Smooth muscle cell (in vitro differentiated cells): ENCODE data around the gene PPP6R3. TPM values are rescaled to one million over a fixed set of nuclear protein-coding genes. Genes with fewer than 3 reads are reported as not detected.

ENCODE experiments used
- DNase-seq: peaks from one replicate; lab custom pipeline; 2025; ENCODE audit not compliant: unreplicated experiment; lab: John Stamatoyannopoulos, UW
- H2AFZ ChIP-seq: fragments of 200-600 bp; sonication (generic); 2 replicates; pipeline ENCODE4 v1.6.0; 2016; ENCODE audit warnings: antibody characterized with exemption, low read depth, mild to moderate bottlenecking
- H3F3A ChIP-seq: fragments of 200-600 bp; sonication (generic); 2 replicates; pipeline ENCODE4 v1.6.0; 2017; ENCODE audit warnings: antibody characterized with exemption, low read depth
- H3K27ac ChIP-seq: fragments of 200-600 bp; sonication (generic); 2 replicates; pipeline ENCODE4 v1.5.1; 2016; ENCODE audit warnings: low read depth, mild to moderate bottlenecking
- H3K27me3 ChIP-seq: fragments of 200-600 bp; sonication (generic); 2 replicates; pipeline ENCODE4 v1.6.1; 2016; ENCODE audit warnings: low read depth, mild to moderate bottlenecking
- H3K36me3 ChIP-seq: fragments of 200-600 bp; sonication (generic); 2 replicates; pipeline ENCODE4 v1.5.1; 2016; ENCODE audit warnings: low read depth
- H3K4me1 ChIP-seq: fragments of 200-600 bp; sonication (generic); 2 replicates; pipeline ENCODE4 v1.5.1; 2016; ENCODE audit warnings: low read depth
- H3K4me2 ChIP-seq: fragments of 200-600 bp; sonication (generic); 2 replicates; pipeline ENCODE4 v1.6.0; 2016; ENCODE audit warnings: mild to moderate bottlenecking
- H3K4me3 ChIP-seq: fragments of 200-600 bp; sonication (generic); 2 replicates; pipeline ENCODE4 v1.5.1; 2016; ENCODE audit warnings: mild to moderate bottlenecking
- H3K79me2 ChIP-seq: fragments of 200-600 bp; sonication (generic); 2 replicates; pipeline ENCODE4 v1.6.0; 2016; ENCODE audit warnings: low read depth, mild to moderate bottlenecking
- H3K9ac ChIP-seq: fragments of 200-600 bp; sonication (generic); 2 replicates; pipeline ENCODE4 v1.6.0; 2016; ENCODE audit warnings: low read depth
- H3K9me3 ChIP-seq: fragments of 200-600 bp; sonication (generic); replicated peaks from 2 replicates; pipeline ENCODE4 v1.5.1; 2016; ENCODE audit warnings: low read depth
- H4K20me1 ChIP-seq: fragments of 200-600 bp; sonication (generic); 2 replicates; pipeline ENCODE4 v1.6.0; 2016; ENCODE audit warnings: low read depth
- WGBS: methylation state at CpG from one replicate; pipeline ENCODE4 v1.1.7; 2016; ENCODE audit warnings: low lambda C conversion rate; 5-methylcytosine and 5-hydroxymethylcytosine counted together
- polyA plus RNA-seq: library from polyadenylated mRNA; unstranded; fragments of >200 nt; fragmentation: Nextera tagmentation; extraction: Ambion mirVana; gene quantifications from 2 replicates; pipeline ENCODE4 v1.2.1, GENCODE V29; 2016
- total RNA-seq: library from RNA; depleted of rRNA; stranded (reverse); fragments of >200 nt; gene quantifications from 2 replicates; pipeline ENCODE4 v1.2.3, GENCODE V29; 2014
- TF ChIP-seq, protein P1 (sequence below): fragments of 200-600 bp; sonication (generic); IDR thresholded peaks from 2 replicates; pipeline ENCODE4 v1.5.1; 2017; ENCODE audit warnings: borderline replicate concordance, mild to moderate bottlenecking, antibody characterized with exemption; ENCODE audit not compliant: insufficient read depth, poor library complexity, severe bottlenecking

Gene PPP6R3, protein sequence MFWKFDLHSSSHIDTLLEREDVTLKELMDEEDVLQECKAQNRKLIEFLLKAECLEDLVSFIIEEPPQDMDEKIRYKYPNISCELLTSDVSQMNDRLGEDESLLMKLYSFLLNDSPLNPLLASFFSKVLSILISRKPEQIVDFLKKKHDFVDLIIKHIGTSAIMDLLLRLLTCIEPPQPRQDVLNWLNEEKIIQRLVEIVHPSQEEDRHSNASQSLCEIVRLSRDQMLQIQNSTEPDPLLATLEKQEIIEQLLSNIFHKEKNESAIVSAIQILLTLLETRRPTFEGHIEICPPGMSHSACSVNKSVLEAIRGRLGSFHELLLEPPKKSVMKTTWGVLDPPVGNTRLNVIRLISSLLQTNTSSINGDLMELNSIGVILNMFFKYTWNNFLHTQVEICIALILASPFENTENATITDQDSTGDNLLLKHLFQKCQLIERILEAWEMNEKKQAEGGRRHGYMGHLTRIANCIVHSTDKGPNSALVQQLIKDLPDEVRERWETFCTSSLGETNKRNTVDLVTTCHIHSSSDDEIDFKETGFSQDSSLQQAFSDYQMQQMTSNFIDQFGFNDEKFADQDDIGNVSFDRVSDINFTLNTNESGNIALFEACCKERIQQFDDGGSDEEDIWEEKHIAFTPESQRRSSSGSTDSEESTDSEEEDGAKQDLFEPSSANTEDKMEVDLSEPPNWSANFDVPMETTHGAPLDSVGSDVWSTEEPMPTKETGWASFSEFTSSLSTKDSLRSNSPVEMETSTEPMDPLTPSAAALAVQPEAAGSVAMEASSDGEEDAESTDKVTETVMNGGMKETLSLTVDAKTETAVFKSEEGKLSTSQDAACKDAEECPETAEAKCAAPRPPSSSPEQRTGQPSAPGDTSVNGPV
- total RNA-seq (120 and 121 TPM in 2 replicates), polyA plus RNA-seq (28.4 and 36.7 TPM in 2 replicates)

DNA sequence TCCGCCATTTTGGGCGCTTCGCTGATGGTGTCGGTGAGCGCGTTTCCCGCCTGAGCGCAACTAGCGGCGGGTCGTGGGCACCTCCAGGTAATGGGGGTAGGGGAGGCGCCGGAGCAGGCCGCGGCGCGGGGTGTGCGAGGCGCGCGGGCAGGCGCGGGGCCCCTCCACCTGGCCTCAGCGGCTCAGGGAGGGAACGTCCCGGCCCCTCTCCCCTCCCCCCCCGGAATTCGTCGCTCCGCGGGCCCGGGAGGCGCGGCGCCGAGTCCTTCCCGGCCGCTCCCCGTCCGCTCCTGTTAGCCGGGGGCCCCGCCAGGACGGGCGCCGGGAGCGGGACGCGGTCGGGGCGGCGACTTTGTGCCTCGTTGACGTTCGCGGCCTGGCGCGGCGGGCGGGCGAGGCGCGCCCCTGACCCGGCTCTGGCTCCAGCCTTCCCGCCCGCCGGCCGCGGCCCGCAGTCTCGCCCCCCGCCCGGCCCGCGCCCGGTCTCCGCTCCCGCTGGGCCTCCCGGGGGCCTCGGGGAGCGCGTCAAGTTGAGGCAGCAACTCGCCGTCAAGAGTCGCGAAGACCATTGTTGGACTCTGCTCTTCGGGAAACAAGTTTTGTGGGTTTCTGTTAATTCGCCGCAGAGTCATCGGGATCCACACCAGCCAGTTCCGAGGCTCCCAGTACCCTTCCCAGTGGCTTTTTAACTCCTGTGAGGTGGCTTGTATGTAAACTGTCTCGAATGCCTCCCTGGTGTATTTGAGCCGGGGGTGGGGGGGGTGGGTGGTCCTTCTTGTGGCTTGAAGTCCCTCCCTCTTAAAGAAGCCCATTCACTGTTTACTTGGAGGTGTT lies at the start of gene PPP6R3:
Gene PPP6R3, plus strand, starts transcription at position 12 of the 834 bp plus-strand sequence. CDS start 76,913 bp downstream, outside the sequence.
- H3K4me2 ChIP-seq = peak within 1 kb of the TSS; percentile 97
- H3F3A ChIP-seq = peaks cover 7% of the 10 kb centered on the region
- no peaks in the 10 kb centered on the region for H3K36me3 ChIP-seq
- peaks cover 21% of the 10 kb centered on the region for H3K4me1 ChIP-seq
- H3K27me3 ChIP-seq = no peaks in the 10 kb centered on the region
- H2AFZ ChIP-seq = peak within 1 kb of the TSS; percentile 36
- H3K4me3 ChIP-seq = peak within 1 kb of the TSS; percentile 95
- no peaks in the 10 kb centered on the region for H3K9me3 ChIP-seq
- no peak for DNase-seq
- 2% methylated on average over 20 of the region's 92 CpGs for WGBS
- H3K79me2 ChIP-seq = peaks cover 54% of the 10 kb centered on the region
- TF ChIP-seq, protein P1, sequence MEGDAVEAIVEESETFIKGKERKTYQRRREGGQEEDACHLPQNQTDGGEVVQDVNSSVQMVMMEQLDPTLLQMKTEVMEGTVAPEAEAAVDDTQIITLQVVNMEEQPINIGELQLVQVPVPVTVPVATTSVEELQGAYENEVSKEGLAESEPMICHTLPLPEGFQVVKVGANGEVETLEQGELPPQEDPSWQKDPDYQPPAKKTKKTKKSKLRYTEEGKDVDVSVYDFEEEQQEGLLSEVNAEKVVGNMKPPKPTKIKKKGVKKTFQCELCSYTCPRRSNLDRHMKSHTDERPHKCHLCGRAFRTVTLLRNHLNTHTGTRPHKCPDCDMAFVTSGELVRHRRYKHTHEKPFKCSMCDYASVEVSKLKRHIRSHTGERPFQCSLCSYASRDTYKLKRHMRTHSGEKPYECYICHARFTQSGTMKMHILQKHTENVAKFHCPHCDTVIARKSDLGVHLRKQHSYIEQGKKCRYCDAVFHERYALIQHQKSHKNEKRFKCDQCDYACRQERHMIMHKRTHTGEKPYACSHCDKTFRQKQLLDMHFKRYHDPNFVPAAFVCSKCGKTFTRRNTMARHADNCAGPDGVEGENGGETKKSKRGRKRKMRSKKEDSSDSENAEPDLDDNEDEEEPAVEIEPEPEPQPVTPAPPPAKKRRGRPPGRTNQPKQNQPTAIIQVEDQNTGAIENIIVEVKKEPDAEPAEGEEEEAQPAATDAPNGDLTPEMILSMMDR = no peak
- peak within 1 kb of the TSS; percentile 87 for H3K27ac ChIP-seq
- peaks cover 49% of the 10 kb centered on the region for H4K20me1 ChIP-seq
- H3K9ac ChIP-seq = peak within 1 kb of the TSS; percentile 97

DNA sequence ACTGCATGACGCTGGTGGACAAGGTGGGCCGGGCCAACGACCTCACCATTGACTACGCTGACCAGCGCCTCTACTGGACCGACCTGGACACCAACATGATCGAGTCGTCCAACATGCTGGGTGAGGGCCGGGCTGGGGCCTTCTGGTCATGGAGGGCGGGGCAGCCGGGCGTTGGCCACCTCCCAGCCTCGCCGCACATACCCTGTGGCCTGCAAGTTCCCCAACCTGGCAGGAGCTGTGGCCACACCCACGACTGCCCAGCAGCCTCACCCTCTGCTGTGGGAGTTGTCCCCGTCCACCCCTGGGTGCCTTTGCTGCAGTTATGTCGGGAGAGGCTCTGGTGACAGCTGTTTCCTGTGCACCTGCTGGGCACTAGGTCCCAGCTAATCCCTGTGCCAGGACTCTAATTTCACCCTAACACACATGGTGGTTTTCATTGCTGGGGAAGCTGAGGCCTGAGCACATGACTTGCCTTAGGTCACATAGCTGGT lies 49.0 kb upstream of the PPP6R3 start:
- no peaks in the 10 kb centered on the region for H3K4me1 ChIP-seq
- no peak overlapping the region for H3K27ac ChIP-seq
- no peaks in the 10 kb centered on the region for H3K36me3 ChIP-seq
- 96% methylated on average over 11 of the region's 17 CpGs for WGBS
- no peaks in the 10 kb centered on the region for H3F3A ChIP-seq
- TF ChIP-seq, protein P1 = no peak
- H3K79me2 ChIP-seq = no peaks in the 10 kb centered on the region
- H3K4me2 ChIP-seq = no peak overlapping the region
- H3K9me3 ChIP-seq = no peaks in the 10 kb centered on the region
- no peak overlapping the region for H2AFZ ChIP-seq
- DNase-seq = no peak
- no peak overlapping the region for H3K4me3 ChIP-seq
- H4K20me1 ChIP-seq = no peaks in the 10 kb centered on the region
- no peaks in the 10 kb centered on the region for H3K27me3 ChIP-seq
- no peak overlapping the region for H3K9ac ChIP-seq

DNA sequence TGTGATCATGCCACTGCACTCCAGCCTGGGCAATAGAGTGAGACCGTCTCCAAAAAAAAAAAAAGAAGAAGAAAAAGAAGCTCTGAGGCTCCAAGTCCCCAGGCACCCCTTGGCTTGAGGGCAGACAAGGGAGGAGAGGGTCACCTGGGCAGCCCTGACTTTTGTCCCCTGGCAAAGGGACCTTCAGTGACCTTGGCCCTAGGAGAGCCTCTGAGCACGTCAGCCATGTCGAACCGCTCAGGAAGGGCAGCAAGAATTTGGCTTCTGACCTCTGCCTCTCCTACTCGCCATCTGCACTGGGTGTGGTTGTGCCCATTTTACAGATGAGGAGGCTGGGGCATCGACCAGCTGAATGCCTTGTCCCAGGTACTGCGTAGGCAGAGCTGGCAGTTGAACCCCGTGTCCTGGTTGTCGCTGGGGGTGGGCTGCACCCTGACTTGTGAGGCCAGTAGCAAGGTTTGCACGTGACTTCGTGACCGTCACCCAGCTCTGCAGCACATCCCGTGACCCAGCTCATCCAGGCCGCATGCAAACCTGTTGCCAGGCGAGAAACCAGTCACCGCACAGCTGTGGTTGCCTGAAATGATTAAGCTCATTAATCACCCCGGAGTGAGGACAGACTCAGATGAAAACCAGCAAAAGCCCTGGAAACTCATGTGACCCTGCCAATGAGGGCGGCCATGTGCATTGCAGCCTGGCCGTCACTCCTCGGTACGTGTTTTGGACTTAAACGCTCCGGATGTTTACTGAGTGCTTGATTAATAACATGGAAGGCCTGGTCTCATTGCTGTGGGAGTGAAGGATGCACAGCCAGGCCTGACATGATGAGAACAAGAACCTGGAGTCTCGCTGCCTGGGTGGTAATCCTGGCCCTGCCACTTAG lies 47.7 kb upstream of the PPP6R3 start:
- no peaks in the 10 kb centered on the region for H4K20me1 ChIP-seq
- H3K4me1 ChIP-seq = no peaks in the 10 kb centered on the region
- TF ChIP-seq, protein P1 = no peak
- WGBS = 97% methylated on average over 24 of the region's 24 CpGs
- DNase-seq = no peak
- no peaks in the 10 kb centered on the region for H3F3A ChIP-seq
- no peak overlapping the region for H3K9ac ChIP-seq
- no peak overlapping the region for H3K4me3 ChIP-seq
- H3K79me2 ChIP-seq = no peaks in the 10 kb centered on the region
- no peaks in the 10 kb centered on the region for H3K36me3 ChIP-seq
- H3K4me2 ChIP-seq = no peak overlapping the region
- no peak overlapping the region for H2AFZ ChIP-seq
- H3K27me3 ChIP-seq = no peaks in the 10 kb centered on the region
- no peak overlapping the region for H3K27ac ChIP-seq
- H3K9me3 ChIP-seq = no peaks in the 10 kb centered on the region
